ENCODE data around the gene RSBN1. TPM values are rescaled to one million over a fixed set of nuclear protein-coding genes. Genes with fewer than 3 reads are reported as not detected.
A peak's percentile ranks its signal among the peaks of the same experiment; 100 is the strongest.

The RSBN1 gene
- total and polyA plus RNA-seq, 9 of the 15 experiments (the other 6 are each of a cell fraction or from before 2014, with no cell fraction given), result 4.5 to 24.3 (median 13.0) TPM

GRCh38 chr1:113759333-113760101 is 52.8 kb downstream of the RSBN1 start, which contains the start of gene PHTF1 (continued):
- TF ChIP-seq ZBTB1 (CRISPR knock-in tag; IDR thresholded peaks at IDR 0.05; ENCODE audit: borderline replicate concordance, low read depth), result peak; percentile 78; the same call in 1 of the 2 replicates
- peak; percentile 95 for TF ChIP-seq POLR2H (tag; IDR thresholded peaks at IDR 0.05; ENCODE audit: low read depth)
- peak; percentile 10; the same call in 1 of the 2 replicates for TF ChIP-seq HCFC1 (IDR thresholded peaks at IDR 0.05; ENCODE audit: low read depth, low read length)
- TF ChIP-seq ZNF280B (CRISPR knock-in tag; IDR thresholded peaks at IDR 0.05), result no peak
- peak; percentile 67 to 78; a peak in 1 of 4 replicates for TF ChIP-seq UBTF (IDR thresholded peaks at IDR 0.05; ENCODE audit: borderline replicate concordance in 1 of 2, low read depth in 2 of 2, low read length in 2 of 2)
- TF ChIP-seq MTA3 (IDR thresholded peaks at IDR 0.05; ENCODE audit: borderline replicate concordance), result peak; percentile 69; the same call in 1 of the 2 replicates
- no peak for TF ChIP-seq HMG20A (CRISPR knock-in tag; conservative IDR thresholded peaks at IDR 0.05)
- TF ChIP-seq FIP1L1 (IDR thresholded peaks at IDR 0.05; ENCODE audit: low read depth, low read length, poor library complexity, severe bottlenecking), result peak; percentile 89
- no peak for TF ChIP-seq SRSF9 (IDR thresholded peaks at IDR 0.05; ENCODE audit: borderline replicate concordance, low read depth, low read length)
- no peak for TF ChIP-seq ZNF589 (CRISPR knock-in tag; IDR thresholded peaks at IDR 0.05; ENCODE audit: low read depth)
- peak; percentile 72 for TF ChIP-seq MYC (IDR thresholded peaks at IDR 0.05; ENCODE audit: low read depth, low read length)
- peak; percentile 77; the same call in 1 of the 2 replicates for TF ChIP-seq MYC (CRISPR knock-in tag; IDR thresholded peaks at IDR 0.05; ENCODE audit: borderline replicate concordance, low read depth)
- TF ChIP-seq KDM5B (IDR thresholded peaks at IDR 0.05; ENCODE audit: insufficient replicate concordance, low read depth, low read length), result peak; percentile 97
